GM23338 (cell line): Measurements from ENCODE around the gene NFATC3. TPM values are rescaled to one million over a fixed set of nuclear protein-coding genes. Genes with fewer than 3 reads are reported as not detected.

ENCODE experiments used
- ATAC-seq: fragments of 200-7000 bp; cut with Tn5 transposase; 3 replicates; pipeline ENCODE4 v1.9.1; 2020
- DNase-seq: peaks from one replicate; pipeline ENCODE4 v3.0.0-alpha.2; 2015; ENCODE audit warnings: low spot score
- H2AFZ ChIP-seq: fragments of 200-600 bp; sonication (generic); 2 replicates; pipeline ENCODE4 v1.8.0; 2016; ENCODE audit warnings: antibody characterized with exemption, mild to moderate bottlenecking, moderate library complexity
- H3F3A ChIP-seq: fragments of 200-600 bp; sonication (generic); replicated peaks from 2 replicates; pipeline ENCODE4 v1.8.0; 2017; ENCODE audit warnings: antibody characterized with exemption, mixed run types, low read depth
- H3K27ac ChIP-seq: fragments of 200-600 bp; sonication (generic); 2 replicates; pipeline ENCODE4 v1.6.1; 2016; ENCODE audit warnings: low read depth
- H3K27me3 ChIP-seq: fragments of 200-600 bp; sonication (generic); 2 replicates; pipeline ENCODE4 v1.8.0; 2016; ENCODE audit warnings: mild to moderate bottlenecking, mixed run types, moderate library complexity; ENCODE audit not compliant: insufficient read depth
- H3K36me3 ChIP-seq: fragments of 200-600 bp; sonication (generic); 2 replicates; pipeline ENCODE4 v1.8.0; 2016; ENCODE audit warnings: mild to moderate bottlenecking; ENCODE audit not compliant: insufficient read depth
- H3K4me1 ChIP-seq: fragments of 200-600 bp; sonication (generic); 2 replicates; pipeline ENCODE4 v1.8.0; 2016; ENCODE audit warnings: mild to moderate bottlenecking, moderate library complexity; ENCODE audit not compliant: insufficient read depth
- H3K4me2 ChIP-seq: fragments of 200-600 bp; sonication (generic); 2 replicates; pipeline ENCODE4 v1.7.1; 2017; ENCODE audit warnings: mixed run types
- H3K4me3 ChIP-seq: fragments of 200-600 bp; sonication (generic); 2 replicates; pipeline ENCODE4 v1.6.1; 2016; ENCODE audit warnings: mixed run types
- H3K79me2 ChIP-seq: fragments of 200-600 bp; sonication (generic); replicated peaks from 2 replicates; pipeline ENCODE4 v1.8.0; 2017; ENCODE audit warnings: mild to moderate bottlenecking; ENCODE audit not compliant: insufficient read depth
- H3K9me2 ChIP-seq: fragments of 200-600 bp; sonication (generic); 2 replicates; pipeline ENCODE4 v1.8.0; 2017; ENCODE audit not compliant: insufficient read depth
- H4K20me1 ChIP-seq: fragments of 200-600 bp; sonication (generic); replicated peaks from 2 replicates; pipeline ENCODE4 v1.8.0; 2017; ENCODE audit warnings: mild to moderate bottlenecking; ENCODE audit not compliant: insufficient read depth
- H3K27ac Mint-ChIP-seq: 2 replicates; pipeline ENCODE4 v1.8.0; 2020; ENCODE audit warnings: inconsistent platforms, mild to moderate bottlenecking, moderate library complexity, mixed read lengths
- H3K27me3 Mint-ChIP-seq: 3 replicates; pipeline ENCODE4 v1.8.0; 2022; ENCODE audit warnings: low read depth, mild to moderate bottlenecking, moderate library complexity, mixed read lengths, inconsistent platforms; ENCODE audit not compliant: insufficient read depth, poor library complexity
- H3K36me3 Mint-ChIP-seq: 3 replicates; pipeline ENCODE4 v1.8.0; 2021; ENCODE audit warnings: low read depth, mild to moderate bottlenecking, inconsistent platforms, moderate library complexity, mixed read lengths
- H3K4me1 Mint-ChIP-seq: 3 replicates; pipeline ENCODE4 v1.8.0; 2020; ENCODE audit warnings: mild to moderate bottlenecking, inconsistent platforms, mixed read lengths
- H3K4me3 Mint-ChIP-seq: 3 replicates; pipeline ENCODE4 v1.8.0; 2021; ENCODE audit warnings: moderate library complexity, mild to moderate bottlenecking, inconsistent platforms, mixed read lengths
- H3K9me3 Mint-ChIP-seq: 3 replicates; pipeline ENCODE4 v1.8.0; 2020; ENCODE audit warnings: moderate library complexity, mild to moderate bottlenecking, inconsistent platforms, mixed read lengths
- CREB1 ChIP-seq: fragments of 250-450 bp; sonication (Bioruptor Pico); IDR thresholded peaks from 2 replicates; pipeline ENCODE4 v1.5.0; 2020; ENCODE audit warnings: low read depth, mild to moderate bottlenecking, moderate library complexity
- CTCF ChIP-seq, 2 experiments: fragments of 200-600 bp in 1 of 2; sonication (generic) in 1 of 2; conservative IDR thresholded peaks; 2 replicates each; pipeline versions ENCODE4 v1.5.1 to v1.6.1; 2016 to 2017; ENCODE audit warnings: antibody characterized with exemption in 2 of 2, low read depth in 2 of 2, mild to moderate bottlenecking in 2 of 2, moderate library complexity in 1 of 2
- ETS1 ChIP-seq: IDR thresholded peaks from 2 replicates; pipeline ENCODE4 v1.6.1; 2016; ENCODE audit warnings: antibody characterized with exemption
- EZH2 ChIP-seq: fragments of 200-600 bp; sonication (generic); IDR thresholded peaks from one replicate; pipeline ENCODE4 v1.8.0; 2017; ENCODE audit warnings: antibody characterized with exemption, mild to moderate bottlenecking, low read depth; ENCODE audit not compliant: unreplicated experiment
- EZH2phosphoT487 ChIP-seq: fragments of 200-600 bp; sonication (generic); IDR thresholded peaks from one replicate; pipeline ENCODE4 v1.8.1; 2018; ENCODE audit warnings: antibody characterized with exemption; ENCODE audit not compliant: unreplicated experiment
- JUNB ChIP-seq: IDR thresholded peaks from one replicate; pipeline ENCODE4 v1.6.1; 2016; ENCODE audit warnings: antibody characterized with exemption; ENCODE audit not compliant: unreplicated experiment
- NANOG ChIP-seq: IDR thresholded peaks from 2 replicates; pipeline ENCODE4 v1.6.1; 2016; ENCODE audit warnings: antibody characterized with exemption, borderline replicate concordance
- POLR2AphosphoS5 ChIP-seq: IDR thresholded peaks from 2 replicates; pipeline ENCODE4 v1.6.1; 2016; ENCODE audit warnings: antibody characterized with exemption, low read depth
- REST ChIP-seq: IDR thresholded peaks from one replicate; pipeline ENCODE4 v1.6.1; 2018; ENCODE audit warnings: antibody characterized with exemption; ENCODE audit not compliant: unreplicated experiment
- STAT1 ChIP-seq: IDR thresholded peaks from one replicate; pipeline ENCODE4 v1.6.1; 2016; ENCODE audit warnings: antibody characterized with exemption; ENCODE audit not compliant: unreplicated experiment
- ZNF114 ChIP-seq: fragments of 250-450 bp; sonication (Bioruptor Pico); IDR thresholded peaks from 2 replicates; pipeline ENCODE4 v1.5.0; 2020; ENCODE audit warnings: mild to moderate bottlenecking, moderate library complexity
- ZNF331 ChIP-seq: fragments of 250-450 bp; sonication (Bioruptor Pico); IDR thresholded peaks from 2 replicates; pipeline ENCODE4 v1.5.0; 2020; ENCODE audit warnings: low read depth, mild to moderate bottlenecking, moderate library complexity
- ZNF462 ChIP-seq: fragments of 250-450 bp; sonication (Bioruptor Pico); IDR thresholded peaks from 2 replicates; pipeline ENCODE4 v1.5.0; 2020; ENCODE audit warnings: mild to moderate bottlenecking, moderate library complexity
- polyA plus RNA-seq: library from polyadenylated mRNA; unstranded; fragments of >200 nt; fragmentation: Nextera tagmentation; extraction: Ambion mirVana; gene quantifications from 2 replicates; pipeline ENCODE4 v1.2.1, GENCODE V29; 2016
- total RNA-seq: library from RNA; depleted of rRNA; stranded (reverse); fragments of >200 nt; shearing (Covaris generic); gene quantifications from 2 replicates; pipeline ENCODE4 v1.2.3, GENCODE V29; 2014

Gene NFATC3
- total and polyA plus RNA-seq, 2 experiments from 2014 or later, result 9.2 to 40.9 TPM

GRCh38 chr16:68242926-68243858 is 158.0 kb downstream of the NFATC3 start:
- no peak for TF ChIP-seq ZNF462 (CRISPR knock-in tag)
- no peak for TF ChIP-seq CREB1
- no peak for TF ChIP-seq ZNF331 (CRISPR knock-in tag)
- TF ChIP-seq NANOG, result no peak
- no peak for TF ChIP-seq REST
- no peak for TF ChIP-seq CTCF (conservative IDR thresholded peaks at IDR 0.05; ENCODE audit: low read depth in 2 of 2)
- TF ChIP-seq POLR2AphosphoS5, result no peak
- TF ChIP-seq EZH2, result no peak
- no peak for TF ChIP-seq ETS1
- TF ChIP-seq JUNB, result no peak
- TF ChIP-seq EZH2phosphoT487, result no peak
- TF ChIP-seq ZNF114 (CRISPR knock-in tag), result no peak
- TF ChIP-seq STAT1, result no peak
- Mint-ChIP-seq H3K27ac (no peak overlapping the region; the same call in 1 of the 2 replicates), H3K36me3 (no peaks in the 10 kb centered on the region), H3K9me3 (no peaks in the 10 kb centered on the region; the same call in 2 of the 3 replicates), H3K4me3 (no peak overlapping the region), H3K27me3 (peaks cover 34% of the 10 kb centered on the region), H3K4me1 (peaks cover 7% of the 10 kb centered on the region; the same call in 1 of the 3 replicates)
- H3K4me2 ChIP-seq, result no peak overlapping the region
- no peaks in the 10 kb centered on the region for H3K36me3 ChIP-seq
- H3K4me3 ChIP-seq, result no peak overlapping the region
- DNase-seq (no peak), ATAC-seq (no peak)
- H2AFZ ChIP-seq, result no peak overlapping the region
- no peaks in the 10 kb centered on the region; the same call in 1 of the 2 replicates for H4K20me1 ChIP-seq
- peaks cover 12% of the 10 kb centered on the region; the same call in 1 of the 2 replicates for H3K27me3 ChIP-seq
- H3K9me2 ChIP-seq, result no peaks in the 10 kb centered on the region
- no peaks in the 10 kb centered on the region; the same call in 1 of the 2 replicates for H3K4me1 ChIP-seq
- no peak overlapping the region for H3K27ac ChIP-seq
- H3F3A ChIP-seq, result 0 out of 2 replicates have a peak, but pooled peaks cover 5% of the 10 kb centered on the region
- no peaks in the 10 kb centered on the region for H3K79me2 ChIP-seq
